K562 (cell line): ENCODE data around the gene ABCA7. TPM values are rescaled to one million over a fixed set of nuclear protein-coding genes. Genes with fewer than 3 reads are reported as not detected.

Experiments used
- ATAC-seq: fragments of 200-7000 bp; cut with Tn5 transposase; 3 replicates; pipeline ENCODE4 v1.9.1; 2020; ENCODE audit warnings: moderate library complexity
- BruUV-seq: library from RNA; stranded (reverse); fragments of 400-500 nt; replicated peaks from 2 replicates; lab custom pipeline; 2021; lab: Mats Ljungman, UMichigan
- CTCF ChIA-PET: fragments of 300-600 bp; formaldehyde crosslinking; extraction: SDS; loops from one replicate; lab custom pipeline; 2021; ENCODE audit warnings: low intra/inter-chr PET ratio; lab: Yijun Ruan, JAX
- POLR2A ChIA-PET: fragments of 300-600, 350-650 bp; sonication (Branson Sonifier 250); formaldehyde crosslinking; extraction: SDS; loops from one replicate; lab custom pipeline; 2021; ENCODE audit warnings: antibody characterized with exemption, inconsistent platforms; lab: Yijun Ruan, JAX
- DNase-seq, 4 experiments: peaks; one replicate each; pipeline versions ENCODE4 v3.0.0 to v3.0.0-alpha.2; 2011 to 2018; ENCODE audit warnings: low spot score in 3 of 4, mixed read lengths in 3 of 4; ENCODE audit errors: extremely low read depth in 1 of 4
- FAIRE-seq: peaks from 2 replicates; lab custom pipeline; 2011; peaks lifted over from hg19 to GRCh38; lab: Jason Lieb, UNC
- H2AFZ ChIP-seq: 2 replicates; pipeline ENCODE4 v1.6.0; 2011; ENCODE audit warnings: low read depth, low read length, control low read depth, inconsistent platforms
- H3K27ac ChIP-seq: fragments of 200-600 bp; 3 replicates; pipeline ENCODE4 v1.8.0; 2011; ENCODE audit warnings: low read depth, mild to moderate bottlenecking, control low read depth, inconsistent platforms, low read length, moderate library complexity, mixed read lengths; ENCODE audit errors: extremely low read depth
- H3K27me3 ChIP-seq, 2 experiments: fragments of 300-600 bp in 1 of 2; 2 replicates in 1 of 2; 3 replicates in 1 of 2; pipeline versions ENCODE4 v1.6.0 to v1.8.0; 2011; ENCODE audit warnings: inconsistent platforms in 2 of 2, low read length in 2 of 2, mild to moderate bottlenecking in 1 of 2, mixed read lengths in 1 of 2, moderate library complexity in 1 of 2; ENCODE audit not compliant: control insufficient read depth in 2 of 2, insufficient read depth in 2 of 2
- H3K36me3 ChIP-seq: fragments of 300-600 bp; 3 replicates; pipeline ENCODE4 v1.8.0; 2011; ENCODE audit warnings: mild to moderate bottlenecking, low read length, inconsistent platforms; ENCODE audit not compliant: control insufficient read depth, insufficient read depth
- H3K4me1 ChIP-seq, 2 experiments: fragments of 200-600 bp in 1 of 2; replicated peaks in 1 of 2; 2 replicates in 1 of 2; 3 replicates in 1 of 2; pipeline versions ENCODE4 v1.5.1 to v1.8.0; 2011; ENCODE audit warnings: inconsistent platforms in 2 of 2, low read length in 2 of 2, mild to moderate bottlenecking in 1 of 2, mixed read lengths in 1 of 2, moderate library complexity in 1 of 2; ENCODE audit not compliant: control insufficient read depth in 2 of 2, insufficient read depth in 2 of 2
- H3K4me2 ChIP-seq: 2 replicates; pipeline ENCODE4 v1.6.1; 2011; ENCODE audit warnings: low read length, control low read depth, inconsistent platforms, mixed read lengths; ENCODE audit not compliant: insufficient read depth
- H3K4me3 ChIP-seq: fragments of 200-600 bp; sonication (generic), shearing (Covaris generic); 2 replicates; pipeline ENCODE4 v1.5.1; 2016; ENCODE audit warnings: control low read depth, inconsistent platforms
- H3K79me2 ChIP-seq: fragments of 200-600 bp; 3 replicates; pipeline ENCODE4 v1.8.0; 2011; ENCODE audit warnings: low read length, inconsistent platforms; ENCODE audit not compliant: control insufficient read depth, insufficient read depth
- H3K9ac ChIP-seq, 2 experiments: 2 replicates each; pipeline versions ENCODE4 v1.6.0 to v1.6.1; 2011; ENCODE audit warnings: low read depth in 2 of 2, low read length in 2 of 2, control low read depth in 1 of 2, inconsistent platforms in 1 of 2, mild to moderate bottlenecking in 1 of 2, mixed read lengths in 1 of 2; ENCODE audit not compliant: insufficient read depth in 1 of 2
- H3K9me1 ChIP-seq: one replicate; pipeline ENCODE4 v1.6.0; 2011; ENCODE audit warnings: inconsistent platforms, mild to moderate bottlenecking, low read length, moderate library complexity; ENCODE audit not compliant: control insufficient read depth, insufficient read depth
- H3K9me3 ChIP-seq: replicated peaks from 2 replicates; pipeline ENCODE4 v1.5.1; 2011; ENCODE audit warnings: low read depth, low read length, inconsistent platforms; ENCODE audit not compliant: control insufficient read depth, insufficient read depth
- H4K20me1 ChIP-seq: replicated peaks from 2 replicates; pipeline ENCODE4 v1.6.1; 2011; ENCODE audit warnings: low read length, inconsistent platforms, mixed read lengths; ENCODE audit not compliant: control insufficient read depth, insufficient read depth
- ETV6 ChIP-seq, 3 experiments: fragments of 150-350 bp in 1 of 3; sonication (generic) in 1 of 3; formaldehyde crosslinking in 1 of 3; IDR thresholded peaks; 2 replicates each; pipeline versions ENCODE4 v1.6.1 to v1.8.0; 2014 to 2022; ENCODE audit warnings: borderline replicate concordance in 2 of 3, low read depth in 2 of 3, antibody characterized with exemption in 1 of 3, low read length in 1 of 3, mild to moderate bottlenecking in 1 of 3, missing genetic modification reagents in 1 of 3
- GATAD2B ChIP-seq: fragments of 450-650 bp; IDR thresholded peaks from 2 replicates; pipeline ENCODE4 v1.6.1; 2017; ENCODE audit warnings: mild to moderate bottlenecking, borderline replicate concordance
- KAT7 ChIP-seq: sonication (generic); formaldehyde crosslinking; IDR thresholded peaks from 2 replicates; pipeline ENCODE4 v1.8.0; 2022; ENCODE audit warnings: missing genetic modification reagents, mild to moderate bottlenecking, borderline replicate concordance
- KLF13 ChIP-seq: fragments of 450-650 bp; IDR thresholded peaks from 2 replicates; pipeline ENCODE4 v1.6.1; 2016; ENCODE audit warnings: missing genetic modification characterization, low read depth, mild to moderate bottlenecking, missing compliant biosample characterization, moderate library complexity, borderline replicate concordance
- NR2C1 ChIP-seq, 2 experiments: fragments of 450-650 bp; IDR thresholded peaks; 2 replicates each; pipeline ENCODE4 v1.6.1; 2017; ENCODE audit warnings: mild to moderate bottlenecking in 2 of 2, antibody characterized with exemption in 1 of 2, inconsistent platforms in 1 of 2, missing compliant biosample characterization in 1 of 2, missing genetic modification characterization in 1 of 2
- PHF21A ChIP-seq: fragments of 450-650 bp; IDR thresholded peaks from 2 replicates; pipeline ENCODE4 v1.6.1; 2017; ENCODE audit warnings: low read depth, borderline replicate concordance
- XRCC5 ChIP-seq: fragments of 200-400 bp; formaldehyde crosslinking; IDR thresholded peaks from 2 replicates; pipeline ENCODE4 v1.6.1; 2017; ENCODE audit warnings: low read depth, mild to moderate bottlenecking, low read length
- ZBTB7A ChIP-seq: IDR thresholded peaks from 2 replicates; pipeline ENCODE4 v1.6.1; 2011; ENCODE audit warnings: low read depth, mild to moderate bottlenecking, low read length, moderate library complexity, borderline replicate concordance; ENCODE audit not compliant: control insufficient read depth
- ZNF263 ChIP-seq: sonication (generic); formaldehyde crosslinking; IDR thresholded peaks from 2 replicates; pipeline ENCODE4 v1.8.0; 2022; ENCODE audit warnings: mild to moderate bottlenecking, missing genetic modification reagents, borderline replicate concordance
- ZNF586 ChIP-seq: fragments of 450-650 bp; formaldehyde crosslinking; conservative IDR thresholded peaks from 2 replicates; pipeline ENCODE4 v1.4.0; 2020; ENCODE audit warnings: mild to moderate bottlenecking, moderate library complexity
- WGBS: fragments of 100-300 bp; shearing (Covaris generic); methylation state at CpG from one replicate; pipeline ENCODE4 v1.1.6; 2016; ENCODE audit warnings: low coverage, mixed read lengths; ENCODE audit not compliant: insufficient coverage; ENCODE audit errors: missing lambda C conversion rate; 5-methylcytosine and 5-hydroxymethylcytosine counted together
- in situ Hi-C: fragments of 300-500 bp; cut with MboI; formaldehyde crosslinking; loops from 4 replicates; pipeline ENCODE4 v1.15.0; 2018; ENCODE audit warnings: inconsistent platforms, mixed read lengths
- intact Hi-C: fragments of 100-400 bp; cut with micrococcal nuclease; formaldehyde crosslinking; loops from 2 replicates; pipeline ENCODE4 v1.14.2; 2022
- polyA plus RNA-seq, 8 experiments: library from polyadenylated mRNA; depleted of rRNA in 4 of 8; stranded (reverse) in 5 of 8; unstranded in 3 of 8; fragments of >200 nt; fragmentation: Nextera tagmentation in 2 of 8; fragmentation: Illumina TruSeq in 1 of 8; extraction: Ambion mirVana in 2 of 8; extraction: Trizol in 1 of 8; gene quantifications; 2 replicates each; pipeline versions ENCODE4 v1.2.1 to v1.2.3, GENCODE V29; 2011 to 2014; ENCODE audit warnings: inconsistent platforms in 1 of 8, missing spikeins in 1 of 8
- total RNA-seq, 7 experiments: library from RNA; depleted of rRNA in 6 of 7; stranded (reverse); fragments of >200 nt in 6 of 7; fragmentation: Illumina TruSeq in 2 of 7; extraction: Trizol in 2 of 7; gene quantifications; 2 replicates each; pipeline versions ENCODE4 v1.2.1 to v1.2.3, GENCODE V29; 2011 to 2021; ENCODE audit warnings: low replicate concordance in 1 of 7
- TF ChIP-seq, protein P1 (sequence below): sonication (generic); formaldehyde crosslinking; IDR thresholded peaks from 2 replicates; pipeline ENCODE4 v1.8.1; 2023; ENCODE audit warnings: mild to moderate bottlenecking, missing genetic modification reagents

The ABCA7 gene
- total and polyA plus RNA-seq, 9 of the 15 experiments (the other 6 are each of a cell fraction or from before 2014, with no cell fraction given), result 2.3 to 96.1 (median 31.2) TPM

DNA sequence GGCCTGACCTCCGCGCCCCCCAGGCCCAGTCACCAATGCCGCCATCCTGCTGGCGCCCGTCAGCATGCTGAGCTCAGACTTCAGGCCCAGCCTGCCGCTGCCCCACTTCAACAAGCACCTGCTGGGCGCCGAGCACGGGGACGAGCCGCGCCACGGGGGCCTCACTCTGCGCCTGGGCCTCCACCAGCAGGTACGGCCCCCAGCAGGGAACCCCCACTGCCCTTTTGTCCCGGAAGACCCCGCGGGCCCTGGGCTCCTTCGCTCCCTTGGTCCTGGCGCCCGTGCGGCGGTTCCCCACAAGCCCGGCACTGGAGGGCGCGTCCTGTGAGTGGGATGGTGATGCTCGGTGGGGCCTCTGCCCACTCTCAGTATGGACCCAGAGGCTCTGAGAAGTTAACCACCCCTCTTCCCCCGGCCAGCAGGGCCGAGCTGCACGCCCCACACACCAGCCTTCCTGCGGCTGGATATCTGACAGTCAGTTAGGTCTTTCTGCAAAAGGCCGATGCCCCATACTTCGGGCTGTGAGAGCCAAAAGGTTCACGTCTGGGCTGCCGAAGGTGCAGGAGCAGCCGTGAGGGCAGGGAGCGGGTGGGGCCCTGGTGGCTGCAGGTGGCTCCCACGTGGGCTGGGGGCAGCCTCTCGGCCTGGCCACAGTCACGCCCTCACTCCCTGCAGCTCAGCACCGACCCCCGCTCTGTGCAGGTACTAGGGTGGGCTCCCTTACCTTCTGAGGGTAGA, 47.8 kb upstream of the ABCA7 start (continued):
- TF ChIP-seq, protein P1, sequence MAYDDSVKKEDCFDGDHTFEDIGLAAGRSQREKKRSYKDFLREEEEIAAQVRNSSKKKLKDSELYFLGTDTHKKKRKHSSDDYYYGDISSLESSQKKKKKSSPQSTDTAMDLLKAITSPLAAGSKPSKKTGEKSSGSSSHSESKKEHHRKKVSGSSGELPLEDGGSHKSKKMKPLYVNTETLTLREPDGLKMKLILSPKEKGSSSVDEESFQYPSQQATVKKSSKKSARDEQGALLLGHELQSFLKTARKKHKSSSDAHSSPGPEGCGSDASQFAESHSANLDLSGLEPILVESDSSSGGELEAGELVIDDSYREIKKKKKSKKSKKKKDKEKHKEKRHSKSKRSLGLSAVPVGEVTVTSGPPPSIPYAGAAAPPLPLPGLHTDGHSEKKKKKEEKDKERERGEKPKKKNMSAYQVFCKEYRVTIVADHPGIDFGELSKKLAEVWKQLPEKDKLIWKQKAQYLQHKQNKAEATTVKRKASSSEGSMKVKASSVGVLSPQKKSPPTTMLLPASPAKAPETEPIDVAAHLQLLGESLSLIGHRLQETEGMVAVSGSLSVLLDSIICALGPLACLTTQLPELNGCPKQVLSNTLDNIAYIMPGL (CRISPR knock-in tag), result no peak
- TF ChIP-seq PHF21A (no peak), ZBTB7A (peak; percentile 63; the same call in 1 of the 2 replicates)

DNA sequence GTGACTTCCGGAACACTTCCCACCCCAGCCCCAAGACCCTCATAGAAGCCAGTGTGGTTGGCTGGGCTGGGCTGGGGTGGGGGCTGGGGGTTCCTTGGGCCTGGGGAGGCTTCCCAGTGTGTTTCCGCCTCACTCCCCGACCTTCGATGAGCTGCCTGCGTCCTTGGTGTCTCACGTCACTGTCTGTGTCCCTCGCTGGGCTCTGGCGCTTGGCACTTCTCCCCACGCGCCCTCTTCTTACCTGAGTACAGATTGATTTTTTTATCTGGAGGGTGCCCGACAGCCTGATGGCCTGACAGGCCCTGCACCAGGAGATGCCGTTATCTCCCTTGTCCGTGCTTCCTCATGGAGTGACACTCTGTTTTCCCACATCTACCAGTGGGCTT, 47.2 kb upstream of the ABCA7 start:
- no peaks in the 10 kb centered on the region; the same call in 1 of the 2 replicates for H4K20me1 ChIP-seq
- POLR2A ChIA-PET, result no interaction called here
- no TSS peak for BruUV-seq
- no peaks in the 10 kb centered on the region for H3K27me3 ChIP-seq
- ATAC-seq, result no peak
- TF ChIP-seq XRCC5 (no peak), ZNF263 (no peak), KLF13 (tag) (no peak), GATAD2B (no peak), ZNF586 (no peak), NR2C1 (IDR thresholded peaks at IDR 0.05) (no peak), NR2C1 (tag; IDR thresholded peaks at IDR 0.05) (no peak), KAT7 (no peak), ETV6 (IDR thresholded peaks at IDR 0.05; ENCODE audit: borderline replicate concordance in 1 of 2, low read depth in 2 of 2, low read length in 1 of 2) (no peak), ETV6 (CRISPR knock-in tag; IDR thresholded peaks at IDR 0.05; ENCODE audit: borderline replicate concordance) (no peak)
- H2AFZ ChIP-seq, result no peak overlapping the region
- FAIRE-seq, result no peak
- H3K36me3 ChIP-seq, result peaks cover 71% of the 10 kb centered on the region; the same call in 2 of the 3 replicates
- CTCF ChIA-PET, result no interaction called here
- peaks cover 9 to 85% of the 10 kb centered on the region in 2 experiments; a peak in 4 of 5 replicates for H3K4me1 ChIP-seq
- no peak overlapping the region for H3K4me2 ChIP-seq
- H3K9me3 ChIP-seq, result no peaks in the 10 kb centered on the region
- intact Hi-C loops (no loop called here), in situ Hi-C loops (no loop called here)
- H3K27ac ChIP-seq, result no peak overlapping the region
- 96% methylated on average over 9 of the region's 13 CpGs for WGBS
- peak overlapping the region in 1 of 2 experiments; percentile 20; a peak in 1 of 4 replicates for H3K9ac ChIP-seq
- no peak for DNase-seq
- H3K79me2 ChIP-seq, result no peaks in the 10 kb centered on the region
- H3K4me3 ChIP-seq, result no peak overlapping the region
- H3K9me1 ChIP-seq, result peaks cover 6% of the 10 kb centered on the region
